WTC11 (cell line): ENCODE results near the gene FGFR3.

Experiments
- CBFB ChIP-seq: sonication (generic); formaldehyde crosslinking; IDR thresholded peaks from 2 replicates; pipeline ENCODE4 v1.8.1; 2022; ENCODE audit warnings: mild to moderate bottlenecking, low read depth, missing genetic modification reagents
- ELF4 ChIP-seq: sonication (generic); formaldehyde crosslinking; IDR thresholded peaks from 2 replicates; pipeline ENCODE4 v1.8.1; 2022; ENCODE audit warnings: low read depth, mild to moderate bottlenecking, moderate library complexity, missing genetic modification reagents
- ETV6 ChIP-seq: sonication (generic); formaldehyde crosslinking; IDR thresholded peaks from 2 replicates; pipeline ENCODE4 v1.8.1; 2022; ENCODE audit warnings: mild to moderate bottlenecking, missing genetic modification reagents
- FOXJ3 ChIP-seq: sonication (generic); formaldehyde crosslinking; IDR thresholded peaks from 2 replicates; pipeline ENCODE4 v1.9.0; 2021; ENCODE audit warnings: missing genetic modification reagents, mild to moderate bottlenecking, borderline replicate concordance
- SP1 ChIP-seq: sonication (generic); formaldehyde crosslinking; conservative IDR thresholded peaks from 2 replicates; pipeline ENCODE4 v1.8.1; 2022; ENCODE audit warnings: missing genetic modification reagents
- ZNF263 ChIP-seq: sonication (generic); formaldehyde crosslinking; IDR thresholded peaks from 2 replicates; pipeline ENCODE4 v1.8.1; 2022; ENCODE audit warnings: low read depth, mild to moderate bottlenecking, moderate library complexity, missing genetic modification reagents
- TF ChIP-seq, protein P1 (sequence below): fragments of 200-600 bp; IDR thresholded peaks from 2 replicates; pipeline ENCODE4 v1.8.0; 2022; ENCODE audit warnings: antibody characterized with exemption
- TF ChIP-seq, protein P2 (sequence below): sonication (generic); formaldehyde crosslinking; IDR thresholded peaks from 2 replicates; pipeline ENCODE4 v1.8.1; 2023; ENCODE audit warnings: mild to moderate bottlenecking, missing genetic modification reagents, moderate library complexity
- TF ChIP-seq, protein P3 (sequence below): sonication (generic); formaldehyde crosslinking; IDR thresholded peaks from 2 replicates; pipeline ENCODE4 v1.8.0; 2022; ENCODE audit warnings: missing genetic modification reagents
- TF ChIP-seq, protein P4 (sequence below): sonication (generic); formaldehyde crosslinking; IDR thresholded peaks from 2 replicates; pipeline ENCODE4 v1.8.0; 2022; ENCODE audit warnings: mild to moderate bottlenecking, missing genetic modification reagents
- TF ChIP-seq, protein P5 (sequence below): fragments of 250-450 bp; sonication (Bioruptor Pico); IDR thresholded peaks from 2 replicates; pipeline ENCODE4 v2.1.2; 2022; ENCODE audit warnings: mild to moderate bottlenecking, moderate library complexity
- TF ChIP-seq, protein P6 (sequence below): sonication (generic); formaldehyde crosslinking; conservative IDR thresholded peaks from 2 replicates; pipeline ENCODE4 v1.8.1; 2023; ENCODE audit warnings: mild to moderate bottlenecking, low read depth, missing genetic modification reagents, moderate library complexity
- TF ChIP-seq, protein P7 (sequence below): sonication (generic); formaldehyde crosslinking; IDR thresholded peaks from 2 replicates; pipeline ENCODE4 v1.8.1; 2022; ENCODE audit warnings: mild to moderate bottlenecking, missing genetic modification reagents, moderate library complexity, borderline replicate concordance
- TF ChIP-seq, protein P8 (sequence below): sonication (generic); formaldehyde crosslinking; IDR thresholded peaks from 2 replicates; pipeline ENCODE4 v1.8.1; 2023; ENCODE audit warnings: mild to moderate bottlenecking, missing genetic modification reagents, moderate library complexity

DNA sequence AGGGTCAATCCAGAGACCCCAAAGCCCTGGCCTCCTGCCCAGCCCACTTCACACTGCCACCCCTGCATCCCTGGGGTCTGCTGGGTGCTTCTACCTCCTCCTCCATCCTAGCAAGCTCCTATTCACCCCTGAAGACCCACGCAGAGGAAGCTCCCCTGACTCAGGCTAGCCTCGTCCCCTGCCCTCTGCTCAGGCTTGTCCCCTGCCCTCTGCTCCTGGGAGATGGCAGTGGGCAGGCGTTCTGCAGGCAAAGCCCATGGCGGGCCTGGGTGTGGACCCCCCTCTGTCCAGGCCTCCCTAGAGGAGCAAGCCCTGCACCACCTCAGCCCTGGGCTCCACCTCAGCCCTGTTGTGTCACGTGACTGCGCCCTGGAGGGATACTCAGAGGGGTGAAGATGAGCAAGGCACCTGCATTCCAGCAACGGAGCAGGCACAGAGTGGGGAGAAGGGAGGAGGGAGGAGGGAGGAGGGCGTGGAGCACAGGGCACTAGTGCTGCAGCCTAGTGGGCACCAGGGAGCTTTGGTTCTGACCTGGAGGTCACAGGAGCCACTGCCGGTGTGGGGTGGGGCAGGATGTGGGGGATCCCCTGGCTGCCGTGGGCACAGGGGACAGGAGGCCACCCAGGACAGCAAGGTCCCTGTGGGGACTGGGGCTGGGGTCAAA, 27.6 kb upstream of the FGFR3 start:
- peak; percentile 93 for TF ChIP-seq ZNF263 (CRISPR knock-in tag)
- TF ChIP-seq, protein P1, sequence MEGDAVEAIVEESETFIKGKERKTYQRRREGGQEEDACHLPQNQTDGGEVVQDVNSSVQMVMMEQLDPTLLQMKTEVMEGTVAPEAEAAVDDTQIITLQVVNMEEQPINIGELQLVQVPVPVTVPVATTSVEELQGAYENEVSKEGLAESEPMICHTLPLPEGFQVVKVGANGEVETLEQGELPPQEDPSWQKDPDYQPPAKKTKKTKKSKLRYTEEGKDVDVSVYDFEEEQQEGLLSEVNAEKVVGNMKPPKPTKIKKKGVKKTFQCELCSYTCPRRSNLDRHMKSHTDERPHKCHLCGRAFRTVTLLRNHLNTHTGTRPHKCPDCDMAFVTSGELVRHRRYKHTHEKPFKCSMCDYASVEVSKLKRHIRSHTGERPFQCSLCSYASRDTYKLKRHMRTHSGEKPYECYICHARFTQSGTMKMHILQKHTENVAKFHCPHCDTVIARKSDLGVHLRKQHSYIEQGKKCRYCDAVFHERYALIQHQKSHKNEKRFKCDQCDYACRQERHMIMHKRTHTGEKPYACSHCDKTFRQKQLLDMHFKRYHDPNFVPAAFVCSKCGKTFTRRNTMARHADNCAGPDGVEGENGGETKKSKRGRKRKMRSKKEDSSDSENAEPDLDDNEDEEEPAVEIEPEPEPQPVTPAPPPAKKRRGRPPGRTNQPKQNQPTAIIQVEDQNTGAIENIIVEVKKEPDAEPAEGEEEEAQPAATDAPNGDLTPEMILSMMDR = no peak
- TF ChIP-seq, protein P2, sequence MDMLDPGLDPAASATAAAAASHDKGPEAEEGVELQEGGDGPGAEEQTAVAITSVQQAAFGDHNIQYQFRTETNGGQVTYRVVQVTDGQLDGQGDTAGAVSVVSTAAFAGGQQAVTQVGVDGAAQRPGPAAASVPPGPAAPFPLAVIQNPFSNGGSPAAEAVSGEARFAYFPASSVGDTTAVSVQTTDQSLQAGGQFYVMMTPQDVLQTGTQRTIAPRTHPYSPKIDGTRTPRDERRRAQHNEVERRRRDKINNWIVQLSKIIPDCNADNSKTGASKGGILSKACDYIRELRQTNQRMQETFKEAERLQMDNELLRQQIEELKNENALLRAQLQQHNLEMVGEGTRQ (CRISPR knock-in tag) = peak; percentile 84
- TF ChIP-seq, protein P3, sequence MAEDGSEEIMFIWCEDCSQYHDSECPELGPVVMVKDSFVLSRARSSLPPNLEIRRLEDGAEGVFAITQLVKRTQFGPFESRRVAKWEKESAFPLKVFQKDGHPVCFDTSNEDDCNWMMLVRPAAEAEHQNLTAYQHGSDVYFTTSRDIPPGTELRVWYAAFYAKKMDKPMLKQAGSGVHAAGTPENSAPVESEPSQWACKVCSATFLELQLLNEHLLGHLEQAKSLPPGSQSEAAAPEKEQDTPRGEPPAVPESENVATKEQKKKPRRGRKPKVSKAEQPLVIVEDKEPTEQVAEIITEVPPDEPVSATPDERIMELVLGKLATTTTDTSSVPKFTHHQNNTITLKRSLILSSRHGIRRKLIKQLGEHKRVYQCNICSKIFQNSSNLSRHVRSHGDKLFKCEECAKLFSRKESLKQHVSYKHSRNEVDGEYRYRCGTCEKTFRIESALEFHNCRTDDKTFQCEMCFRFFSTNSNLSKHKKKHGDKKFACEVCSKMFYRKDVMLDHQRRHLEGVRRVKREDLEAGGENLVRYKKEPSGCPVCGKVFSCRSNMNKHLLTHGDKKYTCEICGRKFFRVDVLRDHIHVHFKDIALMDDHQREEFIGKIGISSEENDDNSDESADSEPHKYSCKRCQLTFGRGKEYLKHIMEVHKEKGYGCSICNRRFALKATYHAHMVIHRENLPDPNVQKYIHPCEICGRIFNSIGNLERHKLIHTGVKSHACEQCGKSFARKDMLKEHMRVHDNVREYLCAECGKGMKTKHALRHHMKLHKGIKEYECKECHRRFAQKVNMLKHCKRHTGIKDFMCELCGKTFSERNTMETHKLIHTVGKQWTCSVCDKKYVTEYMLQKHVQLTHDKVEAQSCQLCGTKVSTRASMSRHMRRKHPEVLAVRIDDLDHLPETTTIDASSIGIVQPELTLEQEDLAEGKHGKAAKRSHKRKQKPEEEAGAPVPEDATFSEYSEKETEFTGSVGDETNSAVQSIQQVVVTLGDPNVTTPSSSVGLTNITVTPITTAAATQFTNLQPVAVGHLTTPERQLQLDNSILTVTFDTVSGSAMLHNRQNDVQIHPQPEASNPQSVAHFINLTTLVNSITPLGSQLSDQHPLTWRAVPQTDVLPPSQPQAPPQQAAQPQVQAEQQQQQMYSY (CRISPR knock-in tag) = no peak
- TF ChIP-seq, protein P4, sequence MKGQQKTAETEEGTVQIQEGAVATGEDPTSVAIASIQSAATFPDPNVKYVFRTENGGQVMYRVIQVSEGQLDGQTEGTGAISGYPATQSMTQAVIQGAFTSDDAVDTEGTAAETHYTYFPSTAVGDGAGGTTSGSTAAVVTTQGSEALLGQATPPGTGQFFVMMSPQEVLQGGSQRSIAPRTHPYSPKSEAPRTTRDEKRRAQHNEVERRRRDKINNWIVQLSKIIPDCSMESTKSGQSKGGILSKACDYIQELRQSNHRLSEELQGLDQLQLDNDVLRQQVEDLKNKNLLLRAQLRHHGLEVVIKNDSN = peak; percentile 73
- TF ChIP-seq, protein P5, sequence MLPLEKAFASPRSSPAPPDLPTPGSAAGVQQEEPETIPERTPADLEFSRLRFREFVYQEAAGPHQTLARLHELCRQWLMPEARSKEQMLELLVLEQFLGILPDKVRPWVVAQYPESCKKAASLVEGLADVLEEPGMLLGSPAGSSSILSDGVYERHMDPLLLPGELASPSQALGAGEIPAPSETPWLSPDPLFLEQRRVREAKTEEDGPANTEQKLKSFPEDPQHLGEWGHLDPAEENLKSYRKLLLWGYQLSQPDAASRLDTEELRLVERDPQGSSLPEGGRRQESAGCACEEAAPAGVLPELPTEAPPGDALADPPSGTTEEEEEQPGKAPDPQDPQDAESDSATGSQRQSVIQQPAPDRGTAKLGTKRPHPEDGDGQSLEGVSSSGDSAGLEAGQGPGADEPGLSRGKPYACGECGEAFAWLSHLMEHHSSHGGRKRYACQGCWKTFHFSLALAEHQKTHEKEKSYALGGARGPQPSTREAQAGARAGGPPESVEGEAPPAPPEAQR = no peak
- no peak for TF ChIP-seq FOXJ3
- TF ChIP-seq ELF4 (CRISPR knock-in tag) = no peak
- TF ChIP-seq, protein P6, sequence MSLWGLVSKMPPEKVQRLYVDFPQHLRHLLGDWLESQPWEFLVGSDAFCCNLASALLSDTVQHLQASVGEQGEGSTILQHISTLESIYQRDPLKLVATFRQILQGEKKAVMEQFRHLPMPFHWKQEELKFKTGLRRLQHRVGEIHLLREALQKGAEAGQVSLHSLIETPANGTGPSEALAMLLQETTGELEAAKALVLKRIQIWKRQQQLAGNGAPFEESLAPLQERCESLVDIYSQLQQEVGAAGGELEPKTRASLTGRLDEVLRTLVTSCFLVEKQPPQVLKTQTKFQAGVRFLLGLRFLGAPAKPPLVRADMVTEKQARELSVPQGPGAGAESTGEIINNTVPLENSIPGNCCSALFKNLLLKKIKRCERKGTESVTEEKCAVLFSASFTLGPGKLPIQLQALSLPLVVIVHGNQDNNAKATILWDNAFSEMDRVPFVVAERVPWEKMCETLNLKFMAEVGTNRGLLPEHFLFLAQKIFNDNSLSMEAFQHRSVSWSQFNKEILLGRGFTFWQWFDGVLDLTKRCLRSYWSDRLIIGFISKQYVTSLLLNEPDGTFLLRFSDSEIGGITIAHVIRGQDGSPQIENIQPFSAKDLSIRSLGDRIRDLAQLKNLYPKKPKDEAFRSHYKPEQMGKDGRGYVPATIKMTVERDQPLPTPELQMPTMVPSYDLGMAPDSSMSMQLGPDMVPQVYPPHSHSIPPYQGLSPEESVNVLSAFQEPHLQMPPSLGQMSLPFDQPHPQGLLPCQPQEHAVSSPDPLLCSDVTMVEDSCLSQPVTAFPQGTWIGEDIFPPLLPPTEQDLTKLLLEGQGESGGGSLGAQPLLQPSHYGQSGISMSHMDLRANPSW (CRISPR knock-in tag) = no peak
- TF ChIP-seq ETV6 = no peak
- TF ChIP-seq CBFB = no peak; the same call in 1 of the 2 replicates
- TF ChIP-seq, protein P7, sequence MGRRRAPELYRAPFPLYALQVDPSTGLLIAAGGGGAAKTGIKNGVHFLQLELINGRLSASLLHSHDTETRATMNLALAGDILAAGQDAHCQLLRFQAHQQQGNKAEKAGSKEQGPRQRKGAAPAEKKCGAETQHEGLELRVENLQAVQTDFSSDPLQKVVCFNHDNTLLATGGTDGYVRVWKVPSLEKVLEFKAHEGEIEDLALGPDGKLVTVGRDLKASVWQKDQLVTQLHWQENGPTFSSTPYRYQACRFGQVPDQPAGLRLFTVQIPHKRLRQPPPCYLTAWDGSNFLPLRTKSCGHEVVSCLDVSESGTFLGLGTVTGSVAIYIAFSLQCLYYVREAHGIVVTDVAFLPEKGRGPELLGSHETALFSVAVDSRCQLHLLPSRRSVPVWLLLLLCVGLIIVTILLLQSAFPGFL (CRISPR knock-in tag) = no peak
- no peak for TF ChIP-seq SP1 (CRISPR knock-in tag)
- TF ChIP-seq, protein P8, sequence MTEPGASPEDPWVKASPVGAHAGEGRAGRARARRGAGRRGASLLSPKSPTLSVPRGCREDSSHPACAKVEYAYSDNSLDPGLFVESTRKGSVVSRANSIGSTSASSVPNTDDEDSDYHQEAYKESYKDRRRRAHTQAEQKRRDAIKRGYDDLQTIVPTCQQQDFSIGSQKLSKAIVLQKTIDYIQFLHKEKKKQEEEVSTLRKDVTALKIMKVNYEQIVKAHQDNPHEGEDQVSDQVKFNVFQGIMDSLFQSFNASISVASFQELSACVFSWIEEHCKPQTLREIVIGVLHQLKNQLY = no peak
